HepG2 (cell line): ENCODE data around the gene RNASE11. TPM values are rescaled to one million over a fixed set of nuclear protein-coding genes. Genes with fewer than 3 reads are reported as not detected.

ENCODE experiments used
- CCAR2 ChIP-seq: fragments of 200-400 bp; formaldehyde crosslinking; optimal IDR thresholded peaks from 2 replicates; pipeline ENCODE3; 2018; ENCODE audit warnings: low read depth, mild to moderate bottlenecking, low read length, moderate library complexity
- FLYWCH1 ChIP-seq: sonication (generic); formaldehyde crosslinking; IDR thresholded peaks from 2 replicates; pipeline ENCODE4 v1.8.1; 2023; ENCODE audit warnings: mild to moderate bottlenecking, missing genetic modification reagents
- HNF1A ChIP-seq, 2 experiments: sonication (generic) in 1 of 2; formaldehyde crosslinking in 1 of 2; IDR thresholded peaks; 2 replicates each; pipeline versions ENCODE4 v1.4.0 to v1.6.1; 2016 to 2020; ENCODE audit warnings: borderline replicate concordance in 1 of 2, low read depth in 1 of 2, mild to moderate bottlenecking in 1 of 2, missing genetic modification reagents in 1 of 2
- KIAA2018 ChIP-seq: sonication (generic); formaldehyde crosslinking; IDR thresholded peaks from 2 replicates; pipeline ENCODE4 v1.5.0; 2020; ENCODE audit warnings: mild to moderate bottlenecking, missing genetic modification reagents, borderline replicate concordance
- PITX1 ChIP-seq: sonication (generic); formaldehyde crosslinking; IDR thresholded peaks from 2 replicates; pipeline ENCODE4 v1.5.1; 2020; ENCODE audit warnings: mild to moderate bottlenecking, missing genetic modification reagents
- RXRA ChIP-seq: sonication (generic); formaldehyde crosslinking; IDR thresholded peaks from 2 replicates; pipeline ENCODE4 v1.5.1; 2020; ENCODE audit warnings: missing genetic modification reagents
- SKIL ChIP-seq: sonication (generic); formaldehyde crosslinking; IDR thresholded peaks from 2 replicates; pipeline ENCODE4 v1.8.0; 2022; ENCODE audit warnings: missing genetic modification reagents, mild to moderate bottlenecking, moderate library complexity, borderline replicate concordance
- TSC22D2 ChIP-seq: sonication (generic); formaldehyde crosslinking; IDR thresholded peaks from 2 replicates; pipeline ENCODE4 v1.5.1; 2020; ENCODE audit warnings: missing genetic modification reagents, mild to moderate bottlenecking, borderline replicate concordance
- ZBTB33 ChIP-seq: sonication (generic); formaldehyde crosslinking; IDR thresholded peaks from 2 replicates; pipeline ENCODE4 v1.4.0; 2020; ENCODE audit warnings: missing genetic modification reagents
- ZNF460 ChIP-seq: sonication (generic); formaldehyde crosslinking; IDR thresholded peaks from 2 replicates; pipeline ENCODE4 v1.5.1; 2020; ENCODE audit warnings: missing genetic modification reagents, mild to moderate bottlenecking, borderline replicate concordance
- polyA plus RNA-seq, 8 experiments: library from polyadenylated mRNA; depleted of rRNA in 3 of 8; stranded (reverse) in 7 of 8; unstranded in 1 of 8; fragments of >200 nt; fragmentation: Illumina TruSeq in 4 of 8; extraction: Trizol in 4 of 8; gene quantifications; 2 replicates each; pipeline versions ENCODE4 v1.2.1 to v1.2.3, GENCODE V29; 2011 to 2016; ENCODE audit warnings: low read depth in 4 of 8, missing spikeins in 1 of 8, mixed read lengths in 1 of 8; ENCODE audit not compliant: insufficient read depth in 1 of 8
- total RNA-seq, 5 experiments: library from RNA; depleted of rRNA; stranded (reverse); fragments of >200 nt; fragmentation: Illumina TruSeq; extraction: Trizol; gene quantifications; 2 replicates each; pipeline ENCODE4 v1.2.3, GENCODE V29; 2016; ENCODE audit warnings: low read depth in 1 of 5

The RNASE11 gene
- total and polyA plus RNA-seq, 2 of the 13 experiments (the other 11 are each of a cell fraction or from before 2014, with no cell fraction given), result not detected

GRCh38 chr14:20609215-20610001, 21.6 kb upstream of the RNASE11 start (continued):
- no peak for TF ChIP-seq KIAA2018 (CRISPR knock-in tag)
- TF ChIP-seq PITX1 (CRISPR knock-in tag), result no peak
- TF ChIP-seq ZBTB33, result 0 out of 2 replicates have a peak, but pooled peaks have one; percentile 74
- peak; percentile 40; the same call in 1 of the 2 replicates for TF ChIP-seq RXRA (CRISPR knock-in tag)
- TF ChIP-seq ZNF460 (CRISPR knock-in tag), result no peak
- no peak for TF ChIP-seq TSC22D2 (CRISPR knock-in tag)
- no peak for TF ChIP-seq CCAR2
- no peak for TF ChIP-seq SKIL
- no peak; the same call in 1 of the 2 replicates for TF ChIP-seq HNF1A (IDR thresholded peaks at IDR 0.05; ENCODE audit: low read depth)
- TF ChIP-seq HNF1A (CRISPR knock-in tag; IDR thresholded peaks at IDR 0.05; ENCODE audit: borderline replicate concordance), result no peak
- no peak for TF ChIP-seq FLYWCH1 (CRISPR knock-in tag)
